ENCODE measurements around the gene MTHFR. TPM values are rescaled to one million over a fixed set of nuclear protein-coding genes. Genes with fewer than 3 reads are reported as not detected.

The MTHFR gene
- total and polyA plus RNA-seq, 3 experiments from 2014 or later = 10.0 to 16.3 (median 13.5) TPM

DNA sequence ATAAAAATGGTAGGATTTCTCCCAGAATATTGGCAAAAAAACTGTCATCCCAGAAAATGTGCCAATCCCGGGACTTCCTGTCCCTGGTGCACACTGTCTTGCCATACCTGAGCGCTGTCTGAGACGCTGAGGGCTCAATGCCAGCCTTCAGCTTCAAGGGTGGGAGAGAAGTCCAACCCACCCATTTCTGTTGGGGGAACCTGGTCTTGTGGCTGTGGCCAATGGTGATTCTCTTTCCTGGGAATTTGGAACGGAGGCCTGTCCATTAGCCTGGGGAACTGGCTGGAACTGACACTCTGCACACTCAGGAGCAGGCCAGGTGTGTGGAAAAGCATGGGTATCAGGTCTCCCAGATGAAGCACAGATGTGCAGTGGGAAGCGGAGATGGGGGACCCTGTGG lies 6.7 kb downstream of the MTHFR start:
- no peak overlapping the region for H3K4me3 ChIP-seq (ENCODE audit: low read length)
- Mint-ChIP-seq H3K9me3 (no peaks in the 10 kb centered on the region), H3K4me3 (no peak overlapping the region), H3K4me1 (peaks cover 23 to 30% (median 23%) of the 10 kb centered on the region in 3 donors), H3K36me3 (peaks cover 0 to 74% (median 9%) of the 10 kb centered on the region in 3 donors), H3K27ac (no peak overlapping the region), H3K27me3 (no peaks in the 10 kb centered on the region)
- H3K4me1 ChIP-seq (ENCODE audit: insufficient read depth, low read length) = peaks cover 24% of the 10 kb centered on the region
- DNase-seq = no peak
- CTCF ChIA-PET = no interaction called here
- H3K36me3 ChIP-seq (ENCODE audit: insufficient read depth, low read length) = peaks cover 29% of the 10 kb centered on the region
- peak overlapping the region; percentile 87 for H3K27ac ChIP-seq (ENCODE audit: low read depth, low read length)
- no peaks in the 10 kb centered on the region for H3K27me3 ChIP-seq (ENCODE audit: insufficient read depth, low read length, poor library complexity, severe bottlenecking)
- POLR2A ChIA-PET = no interaction called here
- no peaks in the 10 kb centered on the region for H3K9me3 ChIP-seq (ENCODE audit: low read length)

DNA sequence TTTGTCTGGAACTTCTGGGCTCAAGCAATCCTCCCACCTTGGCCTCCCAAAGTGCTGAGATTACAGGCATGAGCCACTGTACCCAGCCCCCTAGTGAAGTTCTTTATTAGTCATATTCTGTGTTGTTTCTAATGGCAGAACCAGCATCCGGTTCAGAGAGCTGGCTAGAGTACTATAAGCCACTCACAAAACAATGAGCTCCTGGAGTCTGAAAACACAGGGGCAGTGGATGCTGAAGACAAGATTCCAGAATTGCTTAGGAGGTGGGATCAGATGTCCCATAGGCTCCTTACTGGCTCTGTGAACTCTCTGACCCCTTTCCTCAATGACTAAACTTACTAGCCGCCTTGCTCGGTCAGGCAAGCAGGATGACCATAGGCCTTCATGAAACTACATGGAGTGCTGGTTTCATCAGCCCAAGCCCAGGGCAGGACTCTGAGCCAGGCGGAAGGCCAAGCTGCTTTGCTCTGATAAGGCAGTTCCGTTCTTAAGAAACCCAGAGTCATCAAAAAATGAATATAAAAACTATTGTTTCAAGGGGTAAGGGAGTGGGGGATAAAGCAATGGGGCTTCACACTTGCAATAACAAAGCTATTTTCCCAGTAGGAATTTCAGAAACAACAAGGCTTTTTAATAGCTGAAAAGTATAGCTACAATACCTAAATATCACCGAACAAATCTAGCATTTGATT lies 8.1 kb downstream of the MTHFR start:
- DNase-seq = no peak
- POLR2A ChIA-PET = no interaction called here
- Histone ChIP-seq H3K9me3 (ENCODE audit: low read length) (no peaks in the 10 kb centered on the region), H3K27me3 (ENCODE audit: insufficient read depth, low read length, poor library complexity, severe bottlenecking) (no peaks in the 10 kb centered on the region), H3K27ac (ENCODE audit: low read depth, low read length) (peak overlapping the region; percentile 87), H3K4me3 (ENCODE audit: low read length) (no peak overlapping the region), H3K36me3 (ENCODE audit: insufficient read depth, low read length) (peaks cover 29% of the 10 kb centered on the region), H3K4me1 (ENCODE audit: insufficient read depth, low read length) (peaks cover 10% of the 10 kb centered on the region)
- H3K27ac Mint-ChIP-seq = no peak overlapping the region
- H3K27me3 Mint-ChIP-seq = no peaks in the 10 kb centered on the region
- CTCF ChIA-PET = interaction anchor here (1.6 kb wide), 1 partner anchor 12 kb away, joined by 6 read pairs; no protein-coding TSS in a partner anchor
- H3K36me3 Mint-ChIP-seq = peaks cover 0 to 79% (median 9%) of the 10 kb centered on the region in 3 donors
- H3K9me3 Mint-ChIP-seq = no peaks in the 10 kb centered on the region
- no peak overlapping the region for H3K4me3 Mint-ChIP-seq
- peaks cover 9 to 15% (median 10%) of the 10 kb centered on the region in 3 donors for H3K4me1 Mint-ChIP-seq

GRCh38 chr1:11796036-11796828 lies 9.5 kb downstream of the MTHFR start:
- ChIA-PET CTCF (no interaction called here), POLR2A (no interaction called here)
- Mint-ChIP-seq H3K27me3 (no peaks in the 10 kb centered on the region), H3K4me3 (no peak overlapping the region), H3K4me1 (peaks cover 0 to 2% (median 0%) of the 10 kb centered on the region in 3 donors), H3K36me3 (peaks cover 0 to 83% (median 14%) of the 10 kb centered on the region in 3 donors), H3K27ac (no peak overlapping the region), H3K9me3 (no peaks in the 10 kb centered on the region)
- DNase-seq = no peak
- Histone ChIP-seq H3K4me1 (ENCODE audit: insufficient read depth, low read length) (no peaks in the 10 kb centered on the region), H3K4me3 (ENCODE audit: low read length) (no peak overlapping the region), H3K36me3 (ENCODE audit: insufficient read depth, low read length) (peaks cover 32% of the 10 kb centered on the region), H3K27me3 (ENCODE audit: insufficient read depth, low read length, poor library complexity, severe bottlenecking) (no peaks in the 10 kb centered on the region), H3K27ac (ENCODE audit: low read depth, low read length) (peak overlapping the region; percentile 87), H3K9me3 (ENCODE audit: low read length) (no peaks in the 10 kb centered on the region)

- Mint-ChIP-seq H3K27me3 (no peaks in the 10 kb centered on the region), H3K9me3 (no peaks in the 10 kb centered on the region), H3K36me3 (peaks cover 0 to 83% (median 14%) of the 10 kb centered on the region in 3 donors), H3K27ac (no peak overlapping the region), H3K4me1 (peaks cover 0 to 2% (median 0%) of the 10 kb centered on the region in 3 donors), H3K4me3 (no peak overlapping the region)
- Histone ChIP-seq H3K4me3 (ENCODE audit: low read length) (no peak overlapping the region), H3K36me3 (ENCODE audit: insufficient read depth, low read length) (peaks cover 24% of the 10 kb centered on the region), H3K4me1 (ENCODE audit: insufficient read depth, low read length) (no peaks in the 10 kb centered on the region), H3K27ac (ENCODE audit: low read depth, low read length) (peak overlapping the region; percentile 87), H3K9me3 (ENCODE audit: low read length) (no peaks in the 10 kb centered on the region), H3K27me3 (ENCODE audit: insufficient read depth, low read length, poor library complexity, severe bottlenecking) (no peaks in the 10 kb centered on the region)
- no peak for DNase-seq
- POLR2A ChIA-PET = no interaction called here
- CTCF ChIA-PET = no interaction called here
These were observed 10.4 kb downstream of the MTHFR start for GRCh38 chr1:11795238-11795890.

DNA sequence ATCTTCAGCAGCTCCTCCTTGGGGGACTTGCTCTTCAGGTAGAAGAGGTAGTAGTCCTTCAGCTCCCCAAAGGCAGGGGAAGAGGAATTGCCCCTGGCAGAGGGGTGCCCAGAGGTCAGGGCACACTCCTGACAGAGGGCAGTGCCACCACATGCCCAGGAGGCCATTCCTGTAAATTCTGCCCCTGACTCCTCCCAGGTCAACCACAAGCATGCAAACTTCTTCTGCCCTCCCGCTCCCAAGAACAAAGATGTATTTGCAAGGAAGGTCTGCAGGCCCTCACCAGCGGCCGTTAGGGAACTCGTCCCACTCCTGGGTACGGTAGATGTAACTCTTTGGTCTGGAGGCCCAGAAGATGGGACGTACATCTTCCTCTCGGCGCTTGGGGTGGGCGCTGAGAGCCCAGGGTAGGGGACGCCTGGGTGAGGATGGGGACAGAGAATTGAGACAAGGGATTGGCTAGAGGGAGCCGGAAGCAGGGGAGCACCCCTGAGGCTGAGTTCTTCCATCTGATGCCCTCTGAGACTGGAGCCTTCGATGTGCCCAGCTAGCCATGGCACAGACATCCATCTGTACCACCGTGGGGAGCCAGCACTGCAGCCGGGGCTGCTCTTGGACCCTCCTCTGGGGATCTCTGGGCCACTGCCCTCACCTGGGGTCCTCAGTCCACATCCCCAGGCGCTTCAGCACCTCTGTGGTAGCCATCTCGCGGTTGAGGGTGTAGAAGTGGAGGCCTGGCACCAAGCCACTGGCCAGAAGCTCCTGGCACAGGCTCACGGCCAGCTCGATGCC lies 11.1 kb downstream of the MTHFR start:
- H3K4me1 Mint-ChIP-seq = peaks cover 0 to 2% (median 0%) of the 10 kb centered on the region in 3 donors
- H3K27me3 ChIP-seq (ENCODE audit: insufficient read depth, low read length, poor library complexity, severe bottlenecking) = no peaks in the 10 kb centered on the region
- peak overlapping the region in 1 of 8 donors; percentile 81 for H3K27ac Mint-ChIP-seq
- H3K9me3 ChIP-seq (ENCODE audit: low read length) = no peaks in the 10 kb centered on the region
- H3K27ac ChIP-seq (ENCODE audit: low read depth, low read length) = peak overlapping the region; percentile 8
- POLR2A ChIA-PET = interaction anchor here (0.6 kb wide), 1 partner anchor 187 kb away, joined by 3 read pairs; no protein-coding TSS in a partner anchor
- no peak overlapping the region for H3K4me3 ChIP-seq (ENCODE audit: low read length)
- no peaks in the 10 kb centered on the region for H3K27me3 Mint-ChIP-seq
- H3K36me3 Mint-ChIP-seq = peaks cover 0 to 82% (median 14%) of the 10 kb centered on the region in 3 donors
- no peak for DNase-seq
- no peak overlapping the region for H3K4me3 Mint-ChIP-seq
- H3K4me1 ChIP-seq (ENCODE audit: insufficient read depth, low read length) = no peaks in the 10 kb centered on the region
- peaks cover 23% of the 10 kb centered on the region for H3K36me3 ChIP-seq (ENCODE audit: insufficient read depth, low read length)
- no peaks in the 10 kb centered on the region for H3K9me3 Mint-ChIP-seq
- CTCF ChIA-PET = no interaction called here

DNA sequence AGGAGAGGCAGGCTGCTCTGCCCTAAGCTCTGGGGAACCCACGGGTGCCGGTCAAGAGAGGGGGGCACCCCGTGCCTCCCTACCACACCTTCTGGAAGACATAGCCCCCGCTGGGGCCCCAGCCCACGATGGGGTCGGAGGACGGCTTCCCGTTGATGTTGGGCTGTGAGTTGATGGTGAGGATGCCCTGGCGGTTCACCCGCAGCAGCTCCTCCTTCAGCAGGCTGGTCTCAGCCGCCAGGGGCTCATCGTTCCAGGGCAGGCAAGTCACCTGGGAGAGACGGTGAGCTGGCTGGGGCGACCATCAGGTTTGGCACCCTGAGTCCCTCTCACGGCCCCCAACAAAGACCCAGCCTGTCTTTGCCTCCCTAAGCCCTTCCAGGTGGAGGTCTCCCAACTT lies 11.9 kb downstream of the MTHFR start:
- Mint-ChIP-seq H3K27ac (no peak overlapping the region), H3K36me3 (peaks cover 0 to 76% (median 14%) of the 10 kb centered on the region in 3 donors), H3K9me3 (no peaks in the 10 kb centered on the region), H3K4me3 (no peak overlapping the region), H3K4me1 (peaks cover 0 to 2% (median 0%) of the 10 kb centered on the region in 3 donors), H3K27me3 (no peaks in the 10 kb centered on the region)
- ChIA-PET POLR2A (interaction anchor here (0.6 kb wide), 1 partner anchor 187 kb away, joined by 3 read pairs; no protein-coding TSS in a partner anchor), CTCF (no interaction called here)
- Histone ChIP-seq H3K36me3 (ENCODE audit: insufficient read depth, low read length) (peaks cover 16% of the 10 kb centered on the region), H3K4me1 (ENCODE audit: insufficient read depth, low read length) (no peaks in the 10 kb centered on the region), H3K4me3 (ENCODE audit: low read length) (no peak overlapping the region), H3K27me3 (ENCODE audit: insufficient read depth, low read length, poor library complexity, severe bottlenecking) (no peaks in the 10 kb centered on the region), H3K9me3 (ENCODE audit: low read length) (no peaks in the 10 kb centered on the region), H3K27ac (ENCODE audit: low read depth, low read length) (peak overlapping the region; percentile 16)
- no peak for DNase-seq

GRCh38 chr1:11792106-11792505 lies 13.7 kb downstream of the MTHFR start:
- H3K4me1 Mint-ChIP-seq = peaks cover 0 to 2% (median 0%) of the 10 kb centered on the region in 3 donors
- no peak for DNase-seq
- Histone ChIP-seq H3K4me1 (ENCODE audit: insufficient read depth, low read length) (peaks cover 2% of the 10 kb centered on the region), H3K36me3 (ENCODE audit: insufficient read depth, low read length) (peaks cover 16% of the 10 kb centered on the region), H3K4me3 (ENCODE audit: low read length) (no peak overlapping the region), H3K9me3 (ENCODE audit: low read length) (no peaks in the 10 kb centered on the region), H3K27ac (ENCODE audit: low read depth, low read length) (peak overlapping the region; percentile 33), H3K27me3 (ENCODE audit: insufficient read depth, low read length, poor library complexity, severe bottlenecking) (no peaks in the 10 kb centered on the region)
- ChIA-PET CTCF (no interaction called here), POLR2A (no interaction called here)
- no peaks in the 10 kb centered on the region for H3K9me3 Mint-ChIP-seq
- peaks cover 0 to 66% (median 14%) of the 10 kb centered on the region in 3 donors for H3K36me3 Mint-ChIP-seq
- peak overlapping the region in 3 of 8 donors; percentile 38 to 70 (median 58) for H3K27ac Mint-ChIP-seq
- no peaks in the 10 kb centered on the region for H3K27me3 Mint-ChIP-seq
- H3K4me3 Mint-ChIP-seq = no peak overlapping the region

Measured in CD8-positive, alpha-beta memory T cell (primary cell).